HG03108 (cell line): ENCODE measurements around the gene PPFIBP1.
"Not testable (repeated sequence)": the region's sequence is repeated elsewhere in the genome, so short reads cannot be mapped to it uniquely, and the experiment has no call there.

Experiments
- ATAC-seq: cut with Tn5 transposase; IDR thresholded peaks from one replicate; pipeline ENCODE4 v1.9.1; 2021; ENCODE audit warnings: moderate library complexity; ENCODE audit not compliant: unreplicated experiment

PPFIBP1 gene

DNA sequence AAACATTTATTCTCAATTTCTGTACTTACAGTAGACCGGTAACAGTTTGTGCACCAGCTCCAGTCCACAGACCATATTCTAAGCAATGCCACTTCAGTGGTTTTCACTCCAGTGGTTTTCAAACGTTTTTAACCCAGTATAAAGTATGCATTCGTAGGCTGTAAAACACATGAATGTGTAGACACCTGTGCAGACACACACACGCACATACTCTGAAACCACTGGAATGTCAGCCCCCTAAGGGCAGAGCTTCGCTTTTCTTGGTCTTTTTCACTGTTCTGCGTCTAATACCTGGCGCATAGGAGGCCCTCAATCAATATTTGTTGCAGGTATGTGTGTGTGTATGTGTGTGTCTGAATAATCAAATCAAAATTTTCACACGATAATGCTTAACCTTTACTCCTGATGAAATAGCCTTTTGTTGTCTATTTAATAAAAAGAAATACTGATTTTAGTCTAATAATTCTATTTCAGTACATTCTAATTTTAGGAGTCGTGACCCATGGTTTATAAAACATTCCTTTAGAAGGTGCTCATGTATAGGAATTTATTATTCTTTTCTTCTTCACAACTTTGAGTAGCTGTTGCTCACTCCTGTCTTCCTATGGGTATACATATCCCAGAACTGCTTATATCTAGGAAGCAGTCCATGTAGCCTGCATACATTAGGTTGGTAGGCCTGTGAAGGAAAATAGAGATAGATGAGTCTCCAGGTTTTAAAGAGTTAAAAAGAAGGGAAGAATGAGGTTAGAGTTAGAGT lies 98.6 kb downstream of the PPFIBP1 start:
- no peak for ATAC-seq

- no peak for ATAC-seq
Observed at GRCh38 chr12:27623645-27624044, 99.6 kb downstream of the PPFIBP1 start.

- no peak for ATAC-seq
Observed at GRCh38 chr12:27624586-27624985, 100.6 kb downstream of the PPFIBP1 start.

DNA sequence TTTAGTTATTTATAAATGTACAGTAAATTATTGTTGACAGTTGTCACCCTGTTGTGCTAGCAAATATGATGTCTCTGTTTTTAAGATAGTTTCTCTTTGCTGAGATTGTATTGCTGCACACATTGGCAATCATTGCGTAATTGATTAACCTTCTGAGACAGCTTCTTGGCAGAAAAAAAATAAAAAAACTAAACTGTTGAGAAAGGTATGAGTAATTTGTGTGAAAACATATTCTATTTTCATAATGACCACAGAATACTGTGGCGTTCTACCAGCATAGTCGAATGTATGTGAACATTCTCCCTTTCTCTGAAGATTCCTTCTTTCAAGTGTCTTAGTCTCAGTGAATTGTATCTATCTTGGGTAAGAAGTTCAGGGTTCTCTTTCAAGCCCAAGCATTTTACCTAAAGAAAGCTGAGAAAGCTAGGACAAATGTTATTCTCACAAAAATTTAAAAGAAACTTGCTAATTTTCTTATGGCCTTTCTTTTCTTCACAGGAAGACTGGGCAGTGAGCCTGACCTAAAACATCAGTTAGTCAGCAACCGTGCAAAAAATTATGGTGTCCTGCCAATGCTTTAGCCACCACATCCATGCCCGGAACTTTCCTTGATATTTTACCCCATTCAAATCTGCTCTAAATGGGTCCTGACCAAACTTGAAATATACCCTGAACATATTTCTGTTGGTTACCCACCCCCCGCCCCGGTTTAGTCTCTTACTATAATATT lies 103.3 kb downstream of the PPFIBP1 start:
- ATAC-seq: no peak

GRCh38 chr12:27627853-27628469 lies 104.0 kb downstream of the PPFIBP1 start:
- not testable (repeated sequence) for ATAC-seq

- ATAC-seq: not testable (repeated sequence)
Observed at GRCh38 chr12:27630219-27630618, 106.2 kb downstream of the PPFIBP1 start.

DNA sequence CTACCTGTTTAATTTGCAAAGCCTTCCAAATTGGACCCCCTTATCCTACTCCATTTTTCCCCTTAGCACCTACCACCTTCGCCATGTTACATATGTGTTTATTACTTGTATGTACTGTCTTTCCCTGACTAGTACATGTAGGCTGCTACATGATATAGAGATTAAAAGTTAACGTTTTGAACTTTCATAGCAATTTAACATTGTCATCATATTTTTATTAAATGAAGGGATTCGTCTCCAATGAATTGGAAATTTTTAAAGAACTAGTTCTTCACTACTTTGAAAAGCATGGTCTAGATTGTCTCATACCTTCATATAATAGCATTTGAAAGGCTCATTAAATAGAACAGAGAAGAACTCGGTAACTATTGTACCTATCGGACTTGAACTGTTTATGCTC lies 107.4 kb downstream of the PPFIBP1 start:
- no peak for ATAC-seq

DNA sequence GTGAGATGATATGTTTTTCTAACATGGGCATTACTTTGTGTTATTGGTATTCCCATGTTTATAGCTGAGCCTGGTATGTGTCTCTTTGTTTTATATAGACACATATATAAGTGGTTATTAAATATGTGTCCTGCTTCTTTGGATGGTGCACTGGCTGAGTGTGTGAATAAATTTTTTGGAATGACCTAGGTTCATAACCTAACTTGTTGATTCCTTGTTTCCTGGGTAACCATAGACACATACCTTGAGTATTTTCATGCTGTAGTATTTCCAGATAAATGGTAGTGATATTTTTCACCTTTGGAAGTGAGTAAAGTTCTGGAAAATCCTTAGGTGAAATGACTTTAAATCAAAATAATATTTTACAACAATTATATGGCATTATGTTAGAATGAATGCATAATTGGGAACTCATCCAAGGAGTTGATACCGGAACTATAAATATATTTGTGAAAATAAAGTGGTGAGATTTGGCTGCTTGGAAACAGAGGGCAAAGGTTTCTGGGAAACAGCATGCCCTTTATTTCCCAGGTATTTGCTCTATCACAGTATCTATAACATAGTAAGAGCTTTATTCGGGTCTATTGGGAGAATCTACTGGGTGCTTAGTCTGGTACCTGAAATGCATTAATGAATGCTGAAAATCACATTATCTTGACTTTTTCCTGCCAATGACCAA lies 107.9 kb downstream of the PPFIBP1 start:
- ATAC-seq: no peak

DNA sequence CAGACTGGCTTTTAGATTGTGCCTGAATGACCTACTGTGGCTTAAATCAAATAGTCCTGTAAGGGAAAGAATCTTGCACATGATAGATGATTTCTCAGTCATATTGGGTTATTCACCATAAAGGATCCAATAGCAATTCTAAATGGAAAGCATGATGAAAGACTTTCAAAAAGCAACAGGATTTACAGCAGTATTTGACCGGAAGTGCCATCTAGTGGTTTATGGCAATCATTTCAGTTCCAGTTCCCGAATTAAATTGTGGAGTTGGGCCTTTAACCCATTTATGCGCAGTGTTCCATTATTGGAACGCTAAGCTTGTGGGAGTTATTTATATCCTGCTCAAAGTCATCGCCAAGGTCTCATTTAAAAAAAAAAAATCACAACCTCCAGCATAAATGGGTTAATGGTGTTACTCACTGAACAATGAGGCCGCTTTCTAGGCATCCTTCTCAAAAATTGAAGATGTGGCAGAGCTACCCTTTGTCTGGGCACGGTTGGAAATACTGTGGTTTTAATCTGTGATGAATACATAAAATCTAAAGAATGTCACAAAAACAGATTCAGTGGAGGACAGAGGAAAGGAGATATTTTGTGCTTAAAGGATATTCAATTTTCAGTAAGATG lies 111.5 kb downstream of the PPFIBP1 start:
- no peak for ATAC-seq

DNA sequence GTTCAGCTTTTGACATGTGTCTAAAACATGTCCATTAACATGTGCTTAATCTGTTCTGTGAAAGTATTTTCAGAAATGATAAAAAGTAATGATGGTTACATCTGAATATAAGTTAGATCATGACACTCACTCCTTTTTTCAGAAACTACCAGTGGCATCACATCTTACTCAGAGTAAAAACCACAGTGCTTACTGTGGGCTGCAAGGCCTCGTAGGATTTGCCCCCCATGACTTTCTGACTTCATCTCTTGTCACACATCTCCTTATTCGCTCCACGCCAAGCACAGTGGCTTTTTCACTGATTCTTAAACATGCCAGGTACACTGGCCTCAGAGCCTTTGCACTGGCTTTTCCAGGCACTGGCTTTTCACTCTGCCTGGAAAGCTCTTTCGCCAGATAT lies 112.6 kb downstream of the PPFIBP1 start:
- not testable (repeated sequence) for ATAC-seq

- ATAC-seq: no peak
Observed at GRCh38 chr12:27637524-27637923, 113.5 kb downstream of the PPFIBP1 start.

DNA sequence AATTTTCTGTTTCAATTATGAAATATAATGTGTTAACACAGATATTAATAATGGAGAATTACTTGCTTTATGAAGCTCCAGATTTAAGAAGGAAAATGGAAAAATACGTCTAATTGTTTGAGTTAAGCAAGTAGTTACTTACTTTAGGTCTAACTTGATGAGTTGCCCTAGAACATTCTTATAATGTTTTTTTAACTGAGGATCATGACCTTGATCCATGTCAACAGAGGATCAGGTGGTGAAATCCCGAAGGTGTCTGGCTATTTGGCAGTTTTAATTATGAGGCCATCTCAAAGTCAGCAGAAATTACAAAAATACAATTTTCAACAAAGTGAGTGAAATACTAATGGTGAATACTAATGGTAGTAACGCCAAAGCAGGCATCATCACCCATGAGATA lies 115.3 kb downstream of the PPFIBP1 start:
- no peak for ATAC-seq

DNA sequence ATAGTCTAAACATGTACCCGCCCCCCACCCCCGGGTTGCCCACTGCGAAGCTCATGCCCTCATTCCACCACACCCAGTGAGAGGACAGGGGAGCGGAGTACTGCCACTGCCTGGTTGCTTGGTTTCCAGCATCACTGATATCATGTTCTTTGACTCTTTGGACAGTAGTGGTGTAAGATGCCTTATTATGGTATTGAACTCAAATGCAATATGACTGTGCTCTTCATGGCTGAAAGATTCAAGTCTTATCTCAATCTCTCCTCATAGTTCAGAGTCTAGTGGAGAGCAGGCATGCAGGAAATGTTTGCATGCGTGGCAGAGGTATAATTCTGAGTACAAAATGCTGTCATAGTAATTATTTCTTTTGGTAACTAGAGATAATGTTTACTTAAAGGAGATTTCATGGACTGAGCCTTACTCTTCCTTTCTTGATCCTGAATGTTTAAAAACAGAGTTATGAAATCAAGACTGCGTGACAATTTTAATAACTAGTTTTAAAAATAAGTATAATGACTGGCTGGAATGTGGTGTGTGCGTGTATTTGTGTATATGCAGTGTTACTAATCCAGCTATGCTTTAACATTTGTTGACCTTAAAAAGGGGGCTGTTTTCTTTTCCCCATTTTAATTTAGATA lies 116.7 kb downstream of the PPFIBP1 start:
- not testable (repeated sequence) for ATAC-seq

DNA sequence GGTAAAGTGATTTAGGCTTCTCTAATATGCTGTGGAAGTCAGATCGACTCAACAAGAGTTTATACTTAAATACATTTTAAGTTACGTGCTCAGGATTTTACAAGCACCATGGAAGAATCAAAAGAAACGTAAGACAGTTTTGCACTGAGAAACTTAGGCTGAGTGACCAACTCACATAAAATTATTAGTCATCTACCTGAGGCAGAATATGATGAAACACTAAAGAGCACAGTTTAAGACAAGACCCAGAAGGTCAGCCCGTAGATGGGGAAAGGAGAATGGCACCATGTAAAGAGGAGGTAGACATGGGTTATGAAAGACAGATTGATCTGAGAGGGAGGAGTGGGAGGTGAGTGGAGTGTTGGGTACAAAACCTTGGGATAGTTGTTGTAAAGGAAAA lies 118.4 kb downstream of the PPFIBP1 start:
- not testable (repeated sequence) for ATAC-seq

DNA sequence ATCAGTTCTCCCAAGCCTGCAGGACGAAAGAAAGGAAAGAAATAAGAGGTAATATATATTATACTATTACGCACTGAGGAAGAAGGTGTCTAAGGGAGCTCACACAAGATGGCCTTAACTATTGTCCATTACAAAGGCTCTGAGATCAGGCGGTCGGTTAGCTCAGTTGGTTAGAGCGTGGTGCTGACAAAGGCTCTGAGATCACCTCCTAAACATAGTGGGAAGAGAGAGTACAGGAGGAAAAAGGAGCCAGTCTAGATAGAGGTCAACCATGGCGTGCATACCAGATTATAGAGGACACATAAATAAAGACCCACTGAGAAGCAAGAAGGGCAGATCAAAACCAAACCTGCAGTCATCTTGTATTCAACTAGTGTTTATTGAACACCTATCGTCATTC lies 118.9 kb downstream of the PPFIBP1 start:
- not testable (repeated sequence) for ATAC-seq

DNA sequence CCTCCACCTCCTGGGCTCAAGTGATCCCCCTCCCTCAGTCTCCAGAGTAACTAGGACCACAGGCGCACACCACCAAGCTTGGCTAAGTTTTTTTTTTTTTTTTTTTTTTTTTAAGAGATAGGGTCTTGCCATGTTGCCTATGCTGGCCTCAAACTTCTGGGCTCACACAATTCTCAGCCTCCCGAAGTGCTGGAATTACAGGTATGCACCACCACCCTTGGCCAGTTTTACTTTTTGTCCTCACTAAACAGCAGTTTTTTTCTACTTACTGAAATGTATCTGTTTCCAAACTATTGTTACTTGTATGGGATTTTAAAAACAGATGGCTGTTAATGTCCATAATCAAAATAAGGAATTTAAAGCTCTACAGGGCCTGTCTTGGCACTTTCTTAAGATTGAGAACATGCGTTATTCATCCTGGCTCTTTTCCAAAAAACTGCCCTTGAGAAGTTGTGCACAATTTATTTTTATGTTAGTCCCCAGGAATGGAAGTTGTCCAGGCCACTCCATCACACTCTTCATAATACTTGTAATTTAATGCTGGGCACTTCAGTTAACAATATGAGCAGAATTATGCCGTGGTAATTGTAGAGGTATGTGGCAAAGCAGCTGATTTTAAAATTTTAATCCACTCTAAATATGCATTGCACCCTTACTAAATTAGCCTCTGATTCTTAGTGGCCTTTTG lies 120.3 kb downstream of the PPFIBP1 start:
- no peak for ATAC-seq

DNA sequence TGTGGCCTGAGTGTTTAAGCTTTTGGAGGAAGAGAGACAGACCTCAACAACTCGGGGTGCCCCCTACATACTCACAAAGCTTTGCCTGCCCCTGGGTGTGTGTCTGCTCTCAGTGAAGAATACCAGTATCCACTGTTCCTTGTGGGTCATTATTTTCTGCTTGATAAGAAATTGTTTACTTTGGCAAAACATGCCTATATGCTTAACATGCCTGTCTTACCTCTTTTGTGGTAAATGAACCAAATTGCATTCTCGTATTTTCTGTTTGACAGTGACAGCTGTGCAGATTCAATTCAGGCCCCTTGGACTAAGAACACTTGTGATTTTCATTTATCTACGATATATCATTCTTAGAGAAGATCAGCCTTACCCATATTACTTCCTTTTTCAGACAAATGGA lies 121.7 kb downstream of the PPFIBP1 start:
- ATAC-seq: no peak

- ATAC-seq: no peak
Observed at GRCh38 chr12:27646149-27646548, 122.1 kb downstream of the PPFIBP1 start.

GRCh38 chr12:27650011-27650410 lies 126.0 kb downstream of the PPFIBP1 start:
- ATAC-seq: no peak

- no peak for ATAC-seq
Observed at GRCh38 chr12:27651201-27651600, 127.2 kb downstream of the PPFIBP1 start.
